SK-N-SH treated with all-trans-retinoic acid at 6 μM for 48 hours (cell line): ENCODE data around the gene HACD2.

ENCODE experiments used
- BACH2 ChIP-seq: fragments of 250-450 bp; sonication (Bioruptor Pico); IDR thresholded peaks from 2 replicates; pipeline ENCODE4 v1.9.0; 2021; ENCODE audit warnings: mild to moderate bottlenecking, borderline replicate concordance
- TCF4 ChIP-seq: fragments of 250-450 bp; sonication (Bioruptor Pico); IDR thresholded peaks from 2 replicates; pipeline ENCODE4 v1.8.0; 2021; ENCODE audit warnings: mild to moderate bottlenecking, moderate library complexity, borderline replicate concordance
- ZFP30 ChIP-seq: fragments of 450-650 bp; formaldehyde crosslinking; IDR thresholded peaks from 2 replicates; pipeline ENCODE4 v1.5.0; 2022; ENCODE audit warnings: mild to moderate bottlenecking, moderate library complexity
- ZNF70 ChIP-seq: fragments of 450-650 bp; formaldehyde crosslinking; IDR thresholded peaks from 2 replicates; pipeline ENCODE4 v1.5.0; 2020; ENCODE audit warnings: mild to moderate bottlenecking, moderate library complexity
- TF ChIP-seq, protein P1 (sequence below): fragments of 250-450 bp; sonication (Bioruptor Pico); IDR thresholded peaks from 2 replicates; pipeline ENCODE4 v1.8.0; 2020; ENCODE audit warnings: mild to moderate bottlenecking, moderate library complexity, borderline replicate concordance
- TF ChIP-seq, protein P2 (sequence below): fragments of 250-450 bp; sonication (Bioruptor Pico); IDR thresholded peaks from 2 replicates; pipeline ENCODE4 v1.5.1; 2021; ENCODE audit warnings: mild to moderate bottlenecking, moderate library complexity
- TF ChIP-seq, protein P3 (sequence below): fragments of 250-450 bp; sonication (Bioruptor Pico); IDR thresholded peaks from 2 replicates; pipeline ENCODE4 v1.5.0; 2020; ENCODE audit warnings: mild to moderate bottlenecking, moderate library complexity

DNA sequence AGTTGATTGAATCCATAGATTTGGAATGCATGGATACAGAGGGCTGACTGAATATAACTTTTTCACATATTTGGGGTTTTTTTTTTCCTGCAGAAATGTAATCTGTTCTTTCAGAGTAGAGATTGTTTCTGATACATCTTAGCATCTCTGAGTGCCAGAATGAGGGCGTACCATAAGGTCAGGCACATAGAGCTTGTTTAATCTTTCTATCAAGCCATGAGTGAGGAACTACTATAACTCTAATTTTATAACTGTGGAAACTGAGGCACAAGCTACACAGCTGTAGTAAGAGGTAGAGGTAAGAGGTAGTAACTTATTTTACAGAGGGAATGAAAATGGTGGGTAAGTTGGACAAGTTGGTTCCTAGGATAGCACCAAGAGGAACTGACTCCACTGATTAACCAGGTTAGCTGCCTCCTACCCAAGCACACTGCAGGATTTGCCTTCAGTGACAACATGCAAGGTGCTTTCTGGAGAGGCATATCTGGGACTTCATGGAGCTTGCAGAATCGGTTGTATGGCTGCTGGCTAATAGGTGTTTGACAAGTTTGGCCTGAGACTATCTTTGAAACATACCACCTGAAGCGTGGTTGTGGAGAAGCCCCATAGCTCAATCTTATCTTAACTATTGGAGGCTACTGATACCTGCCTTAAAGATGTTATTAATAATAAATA, 23.5 kb upstream of the HACD2 start:
- TF ChIP-seq BACH2 (CRISPR knock-in tag) (no peak), ZNF70 (no peak), TCF4 (no peak), ZFP30 (CRISPR knock-in tag) (no peak)
- TF ChIP-seq, protein P1, sequence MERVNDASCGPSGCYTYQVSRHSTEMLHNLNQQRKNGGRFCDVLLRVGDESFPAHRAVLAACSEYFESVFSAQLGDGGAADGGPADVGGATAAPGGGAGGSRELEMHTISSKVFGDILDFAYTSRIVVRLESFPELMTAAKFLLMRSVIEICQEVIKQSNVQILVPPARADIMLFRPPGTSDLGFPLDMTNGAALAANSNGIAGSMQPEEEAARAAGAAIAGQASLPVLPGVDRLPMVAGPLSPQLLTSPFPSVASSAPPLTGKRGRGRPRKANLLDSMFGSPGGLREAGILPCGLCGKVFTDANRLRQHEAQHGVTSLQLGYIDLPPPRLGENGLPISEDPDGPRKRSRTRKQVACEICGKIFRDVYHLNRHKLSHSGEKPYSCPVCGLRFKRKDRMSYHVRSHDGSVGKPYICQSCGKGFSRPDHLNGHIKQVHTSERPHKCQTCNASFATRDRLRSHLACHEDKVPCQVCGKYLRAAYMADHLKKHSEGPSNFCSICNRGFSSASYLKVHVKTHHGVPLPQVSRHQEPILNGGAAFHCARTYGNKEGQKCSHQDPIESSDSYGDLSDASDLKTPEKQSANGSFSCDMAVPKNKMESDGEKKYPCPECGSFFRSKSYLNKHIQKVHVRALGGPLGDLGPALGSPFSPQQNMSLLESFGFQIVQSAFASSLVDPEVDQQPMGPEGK (CRISPR knock-in tag), result no peak
- TF ChIP-seq, protein P2, sequence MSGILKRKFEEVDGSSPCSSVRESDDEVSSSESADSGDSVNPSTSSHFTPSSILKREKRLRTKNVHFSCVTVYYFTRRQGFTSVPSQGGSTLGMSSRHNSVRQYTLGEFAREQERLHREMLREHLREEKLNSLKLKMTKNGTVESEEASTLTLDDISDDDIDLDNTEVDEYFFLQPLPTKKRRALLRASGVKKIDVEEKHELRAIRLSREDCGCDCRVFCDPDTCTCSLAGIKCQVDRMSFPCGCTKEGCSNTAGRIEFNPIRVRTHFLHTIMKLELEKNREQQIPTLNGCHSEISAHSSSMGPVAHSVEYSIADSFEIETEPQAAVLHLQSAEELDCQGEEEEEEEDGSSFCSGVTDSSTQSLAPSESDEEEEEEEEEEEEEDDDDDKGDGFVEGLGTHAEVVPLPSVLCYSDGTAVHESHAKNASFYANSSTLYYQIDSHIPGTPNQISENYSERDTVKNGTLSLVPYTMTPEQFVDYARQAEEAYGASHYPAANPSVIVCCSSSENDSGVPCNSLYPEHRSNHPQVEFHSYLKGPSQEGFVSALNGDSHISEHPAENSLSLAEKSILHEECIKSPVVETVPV (CRISPR knock-in tag), result no peak
- TF ChIP-seq, protein P3, sequence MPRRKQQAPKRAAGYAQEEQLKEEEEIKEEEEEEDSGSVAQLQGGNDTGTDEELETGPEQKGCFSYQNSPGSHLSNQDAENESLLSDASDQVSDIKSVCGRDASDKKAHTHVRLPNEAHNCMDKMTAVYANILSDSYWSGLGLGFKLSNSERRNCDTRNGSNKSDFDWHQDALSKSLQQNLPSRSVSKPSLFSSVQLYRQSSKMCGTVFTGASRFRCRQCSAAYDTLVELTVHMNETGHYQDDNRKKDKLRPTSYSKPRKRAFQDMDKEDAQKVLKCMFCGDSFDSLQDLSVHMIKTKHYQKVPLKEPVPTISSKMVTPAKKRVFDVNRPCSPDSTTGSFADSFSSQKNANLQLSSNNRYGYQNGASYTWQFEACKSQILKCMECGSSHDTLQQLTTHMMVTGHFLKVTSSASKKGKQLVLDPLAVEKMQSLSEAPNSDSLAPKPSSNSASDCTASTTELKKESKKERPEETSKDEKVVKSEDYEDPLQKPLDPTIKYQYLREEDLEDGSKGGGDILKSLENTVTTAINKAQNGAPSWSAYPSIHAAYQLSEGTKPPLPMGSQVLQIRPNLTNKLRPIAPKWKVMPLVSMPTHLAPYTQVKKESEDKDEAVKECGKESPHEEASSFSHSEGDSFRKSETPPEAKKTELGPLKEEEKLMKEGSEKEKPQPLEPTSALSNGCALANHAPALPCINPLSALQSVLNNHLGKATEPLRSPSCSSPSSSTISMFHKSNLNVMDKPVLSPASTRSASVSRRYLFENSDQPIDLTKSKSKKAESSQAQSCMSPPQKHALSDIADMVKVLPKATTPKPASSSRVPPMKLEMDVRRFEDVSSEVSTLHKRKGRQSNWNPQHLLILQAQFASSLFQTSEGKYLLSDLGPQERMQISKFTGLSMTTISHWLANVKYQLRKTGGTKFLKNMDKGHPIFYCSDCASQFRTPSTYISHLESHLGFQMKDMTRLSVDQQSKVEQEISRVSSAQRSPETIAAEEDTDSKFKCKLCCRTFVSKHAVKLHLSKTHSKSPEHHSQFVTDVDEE (CRISPR knock-in tag), result no peak
